OCI-LY7 (cell line): ENCODE data around the gene BORCS6. TPM values are rescaled to one million over a fixed set of nuclear protein-coding genes. Genes with fewer than 3 reads are reported as not detected.
A peak's percentile ranks its signal among the peaks of the same experiment; 100 is the strongest.

Experiments used
- BruUV-seq: library from RNA; stranded (reverse); fragments of 400-500 nt; replicated peaks from 2 replicates; lab custom pipeline; 2021; lab: Mats Ljungman, UMichigan
- CTCF ChIA-PET: fragments of 300-600 bp; sonication (Branson Sonifier 250); formaldehyde crosslinking; loops from one replicate; lab custom pipeline; 2022; ENCODE audit warnings: antibody characterized with exemption; ENCODE audit not compliant: unreplicated experiment; lab: Charles Lee
- POLR2A ChIA-PET: fragments of 300-600 bp; sonication (Branson Sonifier 250); formaldehyde crosslinking; loops from one replicate; lab custom pipeline; 2022; ENCODE audit warnings: antibody characterized with exemption; lab: Charles Lee
- DNase-seq: peaks from one replicate; pipeline ENCODE4 v3.0.0-alpha.2; 2015; ENCODE audit warnings: low spot score
- H2AFZ ChIP-seq: fragments of 200-600 bp; sonication (generic), shearing (Covaris generic); 2 replicates; pipeline ENCODE4 v1.6.1; 2014; ENCODE audit warnings: mild to moderate bottlenecking, antibody characterized with exemption, low read length, moderate library complexity
- H3K27ac ChIP-seq: fragments of 200-600 bp; sonication (generic); 2 replicates; pipeline ENCODE4 v1.5.1; 2014; ENCODE audit warnings: mixed run types, low read depth, mild to moderate bottlenecking, moderate library complexity, low read length, inconsistent platforms; ENCODE audit not compliant: poor library complexity, severe bottlenecking
- H3K36me3 ChIP-seq: fragments of 200-600 bp; sonication (generic); 2 replicates; pipeline ENCODE4 v1.6.1; 2014; ENCODE audit warnings: mild to moderate bottlenecking, antibody characterized with exemption, low read length, moderate library complexity, mixed read lengths; ENCODE audit not compliant: insufficient read depth
- H3K4me1 ChIP-seq: fragments of 200-600 bp; sonication (generic); 2 replicates; pipeline ENCODE4 v1.5.1; 2014; ENCODE audit warnings: mild to moderate bottlenecking, low read length; ENCODE audit not compliant: insufficient read depth, poor library complexity, severe bottlenecking
- H3K4me2 ChIP-seq: fragments of 200-600 bp; sonication (generic); 2 replicates; pipeline ENCODE4 v1.6.1; 2014; ENCODE audit warnings: mild to moderate bottlenecking, low read length
- H3K4me3 ChIP-seq: fragments of 200-600 bp; sonication (generic); 2 replicates; pipeline ENCODE4 v1.5.1; 2014; ENCODE audit warnings: mild to moderate bottlenecking, low read depth, low read length; ENCODE audit not compliant: poor library complexity, severe bottlenecking
- H3K79me2 ChIP-seq: fragments of 200-600 bp; sonication (generic); 2 replicates; pipeline ENCODE4 v1.6.1; 2016; ENCODE audit warnings: low read depth, mild to moderate bottlenecking, low read length, moderate library complexity, mixed read lengths; ENCODE audit not compliant: insufficient read depth
- H3K9me2 ChIP-seq: fragments of 200-600 bp; sonication (generic); 2 replicates; pipeline ENCODE4 v1.6.1; 2016; ENCODE audit warnings: mild to moderate bottlenecking, low read length, mixed read lengths; ENCODE audit not compliant: insufficient read depth
- H3K9me3 ChIP-seq: fragments of 200-600 bp; sonication (generic); 2 replicates; pipeline ENCODE4 v1.6.1; 2014; ENCODE audit warnings: mild to moderate bottlenecking, mixed run types, low read length, mixed read lengths
- H4K20me1 ChIP-seq: fragments of 200-600 bp; sonication (generic); 2 replicates; pipeline ENCODE4 v1.6.1; 2014; ENCODE audit warnings: mild to moderate bottlenecking, antibody characterized with exemption, low read length, moderate library complexity, mixed read lengths; ENCODE audit not compliant: insufficient read depth
- CTCF ChIP-seq: fragments of 200-600 bp; sonication (generic); conservative IDR thresholded peaks from 2 replicates; pipeline ENCODE4 v1.5.1; 2014; ENCODE audit warnings: mild to moderate bottlenecking, antibody characterized with exemption, low read length, moderate library complexity, mixed read lengths
- EZH2phosphoT487 ChIP-seq: fragments of 200-600 bp; sonication (generic); IDR thresholded peaks from 2 replicates; pipeline ENCODE4 v1.6.1; 2018; ENCODE audit warnings: low read depth, borderline replicate concordance, mild to moderate bottlenecking, mixed run types, antibody characterized with exemption, low read length, moderate library complexity, mixed read lengths
- intact Hi-C: fragments of 100-400 bp; cut with micrococcal nuclease; formaldehyde crosslinking; loops from one replicate; pipeline ENCODE4 v1.10.0; 2022; ENCODE audit not compliant: unreplicated experiment
- total RNA-seq, 2 experiments: library from RNA; depleted of rRNA in 1 of 2; stranded (reverse); fragments of >200 nt in 1 of 2; shearing (Covaris generic) in 1 of 2; gene quantifications; 2 replicates each; pipeline ENCODE4 v1.2.3, GENCODE V29; 2014 to 2022

The BORCS6 gene
- total RNA-seq, 2 experiments from 2014 or later: 12.7 to 13.9 TPM

GRCh38 chr17:8155231-8155995 lies 34.6 kb downstream of the BORCS6 start:
- Histone ChIP-seq H3K27ac (peak overlapping the region; percentile 36), H3K9me3 (no peaks in the 10 kb centered on the region), H3K9me2 (no peaks in the 10 kb centered on the region), H2AFZ (no peak overlapping the region), H3K36me3 (peaks cover 18% of the 10 kb centered on the region), H3K4me2 (peak overlapping the region; percentile 95), H3K4me1 (peaks cover 57% of the 10 kb centered on the region), H3K4me3 (peak overlapping the region; percentile 75), H3K79me2 (peaks cover 9% of the 10 kb centered on the region; the same call in 1 of the 2 replicates), H4K20me1 (no peaks in the 10 kb centered on the region; the same call in 1 of the 2 replicates)
- no peak for TF ChIP-seq EZH2phosphoT487
- TF ChIP-seq CTCF: no peak
- ChIA-PET CTCF (no interaction called here), POLR2A (interaction anchor here (0.9 to 1.9 kb wide), 2 partner anchors 18 to 23 kb away, joined by 3 to 18 read pairs; no protein-coding TSS in a partner anchor)
- DNase-seq: no peak
- no TSS peak for BruUV-seq
- intact Hi-C loops: loop anchor here (10.0 kb wide), 1 partner anchor 321 kb away; the partner anchor contains the start of gene KDM6B

- H3K4me2 ChIP-seq: peak overlapping the region; percentile 95
- peaks cover 58% of the 10 kb centered on the region for H3K4me1 ChIP-seq
- H2AFZ ChIP-seq: no peak overlapping the region; the same call in 1 of the 2 replicates
- H3K79me2 ChIP-seq: peaks cover 12% of the 10 kb centered on the region; the same call in 1 of the 2 replicates
- no peaks in the 10 kb centered on the region for H3K9me3 ChIP-seq
- CTCF ChIA-PET: no interaction called here
- TF ChIP-seq CTCF (no peak), EZH2phosphoT487 (no peak)
- DNase-seq: no peak
- POLR2A ChIA-PET: interaction anchor here (1.0 kb wide), 1 partner anchor 28 kb away, joined by 5 read pairs; no protein-coding TSS in a partner anchor
- no TSS peak for BruUV-seq
- H3K9me2 ChIP-seq: no peaks in the 10 kb centered on the region
- no peak overlapping the region for H3K27ac ChIP-seq
- peak overlapping the region; percentile 75 for H3K4me3 ChIP-seq
- no peaks in the 10 kb centered on the region; the same call in 1 of the 2 replicates for H4K20me1 ChIP-seq
- intact Hi-C loops: loop anchor here (10.0 kb wide), 1 partner anchor 320 kb away; the partner anchor contains the start of gene KDM6B
- H3K36me3 ChIP-seq: peaks cover 21% of the 10 kb centered on the region
These were observed 35.3 kb downstream of the BORCS6 start for GRCh38 chr17:8154608-8155155.
